D721Med (cell line): ENCODE measurements around the gene GUCA1A.
"Not testable (repeated sequence)": the region's sequence is repeated elsewhere in the genome, so short reads cannot be mapped to it uniquely, and the experiment has no call there.

Source experiments
- DNase-seq: peaks from one replicate; pipeline ENCODE4 v3.0.0; 2011; ENCODE audit warnings: low spot score; ENCODE audit not compliant: insufficient read length
- FAIRE-seq: peaks from 2 replicates; lab custom pipeline; 2011; peaks lifted over from hg19 to GRCh38; lab: Jason Lieb, UNC
- CTCF ChIP-seq: IDR thresholded peaks from 2 replicates; pipeline ENCODE4 v1.5.1; 2012; ENCODE audit warnings: mild to moderate bottlenecking, control low read depth; ENCODE audit not compliant: insufficient read depth; ENCODE audit errors: missing control alignments

Gene GUCA1A

GRCh38 chr6:42147138-42147562, 26.0 kb upstream of the GUCA1A start:
- FAIRE-seq (no peak), DNase-seq (no peak)
- TF ChIP-seq CTCF, result no peak

- no peak for TF ChIP-seq CTCF
- FAIRE-seq (no peak), DNase-seq (no peak)
These were observed 25.1 kb upstream of the GUCA1A start for GRCh38 chr6:42148058-42148457.

- TF ChIP-seq CTCF, result no peak
- no peak for FAIRE-seq
- no peak for DNase-seq
These were observed 22.9 kb upstream of the GUCA1A start for GRCh38 chr6:42150254-42150653.

- no peak for TF ChIP-seq CTCF
- FAIRE-seq (no peak), DNase-seq (no peak)
These were observed 21.1 kb upstream of the GUCA1A start for GRCh38 chr6:42152024-42152423.

- FAIRE-seq, DNase-seq: not testable (repeated sequence)
These were observed 20.5 kb upstream of the GUCA1A start for GRCh38 chr6:42152528-42153213.

- DNase-seq (no peak), FAIRE-seq (no peak)
- no peak for TF ChIP-seq CTCF
These were observed 19.2 kb upstream of the GUCA1A start for GRCh38 chr6:42153921-42154320.

GRCh38 chr6:42154461-42155209, 18.5 kb upstream of the GUCA1A start:
- DNase-seq, result no peak
- no peak for FAIRE-seq
- no peak for TF ChIP-seq CTCF
